Measurements from ENCODE around the gene SERP2.

DNA sequence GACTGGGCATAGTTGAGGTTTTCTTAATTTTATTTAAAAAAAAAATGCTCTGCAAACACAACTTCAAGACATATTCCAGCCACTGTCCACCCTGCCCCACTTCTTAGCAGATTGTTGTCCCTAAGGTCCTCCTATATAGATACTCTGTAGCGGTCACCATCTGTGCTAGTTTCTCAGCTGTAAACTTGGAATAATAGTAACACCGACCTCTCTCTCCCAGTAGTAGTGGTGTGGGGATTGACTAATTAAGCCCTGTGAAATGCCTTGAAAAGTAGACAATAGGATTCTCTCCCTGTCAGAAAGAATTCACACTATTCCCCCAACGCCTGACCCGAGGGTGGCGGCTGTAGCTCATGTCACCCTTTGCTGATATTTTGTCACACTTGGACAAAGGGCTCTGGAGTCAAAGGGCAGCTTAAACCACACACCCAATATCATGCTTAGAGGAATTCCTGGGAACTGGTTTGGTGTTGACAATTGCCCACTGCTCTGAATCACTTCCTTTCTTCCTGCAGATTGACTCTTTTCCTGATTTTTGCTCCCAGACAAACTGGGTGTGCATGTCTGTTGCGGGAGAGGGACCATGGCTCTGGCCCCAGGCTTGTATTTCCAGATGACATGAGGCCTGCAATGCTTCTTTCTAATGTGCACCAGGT lies 9.2 kb upstream of the SERP2 start:
- TF ChIP-seq CTCF (IDR thresholded peaks at IDR 0.05) (no peak), POLR2A (IDR thresholded peaks at IDR 0.05) (no peak), POLR2AphosphoS5 (IDR thresholded peaks at IDR 0.05) (no peak)
